Measurements from ENCODE around the gene GCN1. TPM values are rescaled to one million over a fixed set of nuclear protein-coding genes. Genes with fewer than 3 reads are reported as not detected.

The GCN1 gene
- polyA plus RNA-seq, 4 donors = 12.3 to 47.9 (median 21.0) TPM

GRCh38 chr12:120085920-120086645 is 108.4 kb downstream of the GCN1 start:
- Histone ChIP-seq H3K4me3 (ENCODE audit: low read depth in 1 of 3, low read length in 3 of 3) (no peak overlapping the region), H3K36me3 (ENCODE audit: control insufficient read depth in 3 of 3, insufficient read depth in 2 of 3, low read depth in 1 of 3, low read length in 3 of 3) (peaks cover 0 to 6% (median 0%) of the 10 kb centered on the region in 3 donors), H3K9me3 (ENCODE audit: control insufficient read depth in 2 of 2, insufficient read depth in 1 of 2, low read depth in 1 of 2, low read length in 1 of 2) (no peaks in the 10 kb centered on the region), H3K4me1 (ENCODE audit: control insufficient read depth in 3 of 3, insufficient read depth in 2 of 3, low read depth in 1 of 3, low read length in 2 of 3) (peaks cover 0 to 4% (median 0%) of the 10 kb centered on the region in 3 donors), H3K27me3 (ENCODE audit: control insufficient read depth in 3 of 3, insufficient read depth in 3 of 3, low read length in 3 of 3) (no peaks in the 10 kb centered on the region), H3K27ac (ENCODE audit: low read depth in 1 of 3, low read length in 2 of 3) (no peak overlapping the region)
- FAIRE-seq (no peak), DNase-seq (no peak)
- 58 to 67% (median 65%) methylated on average over 6 of the region's 6 CpGs for WGBS, 3 donors

GRCh38 chr12:120081641-120082040 is 112.9 kb downstream of the GCN1 start:
- WGBS, 3 donors = 90 to 100% (median 93%) methylated on average over 2 of the region's 2 CpGs
- H3K9me3 ChIP-seq (ENCODE audit: control insufficient read depth in 2 of 2, insufficient read depth in 1 of 2, low read depth in 1 of 2, low read length in 1 of 2) = no peaks in the 10 kb centered on the region
- DNase-seq (no peak), FAIRE-seq (no peak)
- H3K36me3 ChIP-seq (ENCODE audit: control insufficient read depth in 3 of 3, insufficient read depth in 2 of 3, low read depth in 1 of 3, low read length in 3 of 3) = peaks cover 0 to 2% (median 0%) of the 10 kb centered on the region in 3 donors
- no peak overlapping the region for H3K27ac ChIP-seq (ENCODE audit: low read depth in 1 of 3, low read length in 2 of 3)
- no peaks in the 10 kb centered on the region for H3K27me3 ChIP-seq (ENCODE audit: control insufficient read depth in 3 of 3, insufficient read depth in 3 of 3, low read length in 3 of 3)
- no peak overlapping the region for H3K4me3 ChIP-seq (ENCODE audit: low read depth in 1 of 3, low read length in 3 of 3)
- H3K4me1 ChIP-seq (ENCODE audit: control insufficient read depth in 3 of 3, insufficient read depth in 2 of 3, low read depth in 1 of 3, low read length in 2 of 3) = peaks cover 0 to 3% (median 2%) of the 10 kb centered on the region in 3 donors

GRCh38 chr12:120079411-120080400 is 114.8 kb downstream of the GCN1 start:
- DNase-seq = peak in 1 of 2 donors; percentile 72
- Histone ChIP-seq H3K9me3 (ENCODE audit: control insufficient read depth in 2 of 2, insufficient read depth in 1 of 2, low read depth in 1 of 2, low read length in 1 of 2) (no peaks in the 10 kb centered on the region), H3K27ac (ENCODE audit: low read depth in 1 of 3, low read length in 2 of 3) (peak overlapping the region in 1 of 3 donors; percentile 6), H3K36me3 (ENCODE audit: control insufficient read depth in 3 of 3, insufficient read depth in 2 of 3, low read depth in 1 of 3, low read length in 3 of 3) (peaks cover 0 to 2% (median 0%) of the 10 kb centered on the region in 3 donors), H3K4me3 (ENCODE audit: low read depth in 1 of 3, low read length in 3 of 3) (no peak overlapping the region), H3K4me1 (ENCODE audit: control insufficient read depth in 3 of 3, insufficient read depth in 2 of 3, low read depth in 1 of 3, low read length in 2 of 3) (peaks cover 0 to 3% (median 0%) of the 10 kb centered on the region in 3 donors), H3K27me3 (ENCODE audit: control insufficient read depth in 3 of 3, insufficient read depth in 3 of 3, low read length in 3 of 3) (no peaks in the 10 kb centered on the region)
- 40 to 60% (median 49%) methylated on average over 9 of the region's 9 CpGs for WGBS, 3 donors
- FAIRE-seq = no peak

DNA sequence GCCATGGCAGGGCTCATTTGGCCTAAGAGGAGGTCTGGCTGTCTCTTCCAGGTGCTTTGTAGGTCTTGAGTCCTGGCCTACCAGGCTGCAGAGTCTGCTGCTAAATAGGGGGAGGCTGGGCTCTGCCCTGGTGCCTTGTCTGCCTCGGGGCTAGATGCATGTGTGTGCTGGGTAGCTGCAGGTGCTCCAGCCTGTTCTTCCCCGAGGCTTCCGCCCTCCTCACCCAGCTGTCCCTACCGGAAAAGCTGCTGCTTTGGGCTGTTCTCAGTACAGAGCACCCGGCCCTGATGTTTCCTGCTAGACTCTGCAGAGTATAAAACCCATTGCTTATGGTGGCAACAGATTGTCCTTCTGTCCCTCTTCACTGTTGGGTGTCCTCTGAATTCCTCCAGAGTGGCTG is 115.6 kb downstream of the GCN1 start:
- WGBS, 3 donors = 29 to 57% (median 39%) methylated on average over 5 of the region's 5 CpGs
- H3K4me1 ChIP-seq (ENCODE audit: control insufficient read depth in 3 of 3, insufficient read depth in 2 of 3, low read depth in 1 of 3, low read length in 2 of 3) = peaks cover 0 to 3% (median 0%) of the 10 kb centered on the region in 3 donors
- DNase-seq = peak in 1 of 2 donors; percentile 21

GRCh38 chr12:120077260-120077659 is 117.3 kb downstream of the GCN1 start:
- DNase-seq (no peak), FAIRE-seq (no peak)
- H3K27me3 ChIP-seq (ENCODE audit: control insufficient read depth in 3 of 3, insufficient read depth in 3 of 3, low read length in 3 of 3) = no peaks in the 10 kb centered on the region
- 90 to 94% (median 91%) methylated on average over 6 of the region's 6 CpGs for WGBS, 3 donors
- no peak overlapping the region for H3K27ac ChIP-seq (ENCODE audit: low read depth in 1 of 3, low read length in 2 of 3)
- no peaks in the 10 kb centered on the region for H3K9me3 ChIP-seq (ENCODE audit: control insufficient read depth in 2 of 2, insufficient read depth in 1 of 2, low read depth in 1 of 2, low read length in 1 of 2)
- peaks cover 0 to 3% (median 0%) of the 10 kb centered on the region in 3 donors for H3K36me3 ChIP-seq (ENCODE audit: control insufficient read depth in 3 of 3, insufficient read depth in 2 of 3, low read depth in 1 of 3, low read length in 3 of 3)
- H3K4me3 ChIP-seq (ENCODE audit: low read depth in 1 of 3, low read length in 3 of 3) = no peak overlapping the region
- H3K4me1 ChIP-seq (ENCODE audit: control insufficient read depth in 3 of 3, insufficient read depth in 2 of 3, low read depth in 1 of 3, low read length in 2 of 3) = peaks cover 0 to 3% (median 0%) of the 10 kb centered on the region in 3 donors

More for the DNA sequence above, 115.6 kb downstream of the GCN1 start:
- FAIRE-seq = no peak
- Histone ChIP-seq H3K27ac (ENCODE audit: low read depth in 1 of 3, low read length in 2 of 3) (no peak overlapping the region), H3K4me3 (ENCODE audit: low read depth in 1 of 3, low read length in 3 of 3) (no peak overlapping the region), H3K36me3 (ENCODE audit: control insufficient read depth in 3 of 3, insufficient read depth in 2 of 3, low read depth in 1 of 3, low read length in 3 of 3) (peaks cover 0 to 2% (median 0%) of the 10 kb centered on the region in 3 donors), H3K27me3 (ENCODE audit: control insufficient read depth in 3 of 3, insufficient read depth in 3 of 3, low read length in 3 of 3) (no peaks in the 10 kb centered on the region), H3K9me3 (ENCODE audit: control insufficient read depth in 2 of 2, insufficient read depth in 1 of 2, low read depth in 1 of 2, low read length in 1 of 2) (no peaks in the 10 kb centered on the region)

Other genes with a start within 250 kb of the GCN1 start
- gene BICDL1, start 205.5 kb downstream of the GCN1 start, polyA plus RNA-seq = 1 to 10 TPM; 3.2 to 9.8 (median 6.0) TPM
- 10 to 100 TPM; 21.5 to 31.9 (median 24.4) TPM for gene RAB35, start 78.0 kb downstream of the GCN1 start, polyA plus RNA-seq
- gene RPLP0, start 6.4 kb upstream of the GCN1 start, polyA plus RNA-seq = 1,000 to 10,000 TPM; 2,529 to 5,599 (median 3,641) TPM
- gene PXN, start 71.0 kb upstream of the GCN1 start, polyA plus RNA-seq = 100 to 1,000 TPM in 3 of 4 donors, 10 to 100 TPM in 1; 79.3 to 132 (median 115) TPM
- gene RNU4-2, start 97.2 kb upstream of the GCN1 start, polyA plus RNA-seq = not detected
- gene RNU4-1, start 98.5 kb upstream of the GCN1 start, polyA plus RNA-seq = not detected
- 1 to 10 TPM; 1.4 to 8.1 (median 2.5) TPM for gene SIRT4, start 107.6 kb upstream of the GCN1 start, polyA plus RNA-seq
- 10 to 100 TPM in 1 of 4 donors, 1 to 10 TPM in 2, under 1 TPM in 1; 0.53 to 19.9 (median 5.2) TPM for gene PLA2G1B, start 133.1 kb upstream of the GCN1 start, polyA plus RNA-seq
- gene MSI1, start 174.4 kb upstream of the GCN1 start, polyA plus RNA-seq = 10 to 100 TPM in 1 of 4 donors, 1 to 10 TPM in 1, under 1 TPM in 2; 0.54 to 10.8 (median 3.5) TPM
- gene COX6A1, start 243.4 kb upstream of the GCN1 start, polyA plus RNA-seq = 1,000 to 10,000 TPM in 3 of 4 donors, 100 to 1,000 TPM in 1; 389 to 1,784 (median 1,396) TPM